ENCODE data around the gene A3GALT2.

- TF ChIP-seq CTCF (IDR thresholded peaks at IDR 0.05) (no peak), EZH2 (IDR thresholded peaks at IDR 0.05) (no peak)
These were observed 43.6 kb upstream of the A3GALT2 start for GRCh38 chr1:33364565-33364918.
